HepG2 (cell line): ENCODE measurements around the gene HS3ST5.

Experiments
- BHLHE40 ChIP-seq: IDR thresholded peaks from 2 replicates; pipeline ENCODE4 v1.6.1; 2011; ENCODE audit warnings: low read length, improper control_type of control experiment
- BRF2 ChIP-seq: sonication (generic); formaldehyde crosslinking; IDR thresholded peaks from 2 replicates; pipeline ENCODE4 v1.8.1; 2022; ENCODE audit warnings: mild to moderate bottlenecking, missing genetic modification reagents
- CHD2 ChIP-seq: IDR thresholded peaks from 2 replicates; pipeline ENCODE4 v1.6.1; 2011; ENCODE audit warnings: low read depth, low read length, improper control_type of control experiment
- CHD4 ChIP-seq: fragments of 200-600 bp; sonication (generic); IDR thresholded peaks from 2 replicates; pipeline ENCODE4 v1.7.0; 2017; ENCODE audit warnings: mild to moderate bottlenecking, low read length, borderline replicate concordance
- CTCF ChIP-seq: sonication (generic); formaldehyde crosslinking; IDR thresholded peaks from 2 replicates; pipeline ENCODE4 v1.5.0; 2020; ENCODE audit warnings: mild to moderate bottlenecking, missing genetic modification reagents, moderate library complexity
- ETV6 ChIP-seq: sonication (generic); formaldehyde crosslinking; conservative IDR thresholded peaks from 2 replicates; pipeline ENCODE4 v1.4.0; 2020; ENCODE audit warnings: missing genetic modification reagents
- EZH2 ChIP-seq: conservative IDR thresholded peaks from 2 replicates; pipeline ENCODE4 v1.6.1; 2012; ENCODE audit warnings: mild to moderate bottlenecking, low read depth, low read length, moderate library complexity
- FOXP1 ChIP-seq, 2 experiments: fragments of 450-650 bp in 1 of 2; IDR thresholded peaks; 2 replicates each; pipeline ENCODE4 v1.6.1; 2017 to 2018; ENCODE audit warnings: antibody characterized with exemption in 1 of 2
- HMGXB4 ChIP-seq, 2 experiments: sonication (generic) in 1 of 2; formaldehyde crosslinking in 1 of 2; IDR thresholded peaks; 2 replicates each; pipeline versions ENCODE4 v1.4.0 to v1.6.1; 2018 to 2020; ENCODE audit warnings: missing genetic modification reagents in 2 of 2, borderline replicate concordance in 1 of 2, low read depth in 1 of 2, mild to moderate bottlenecking in 1 of 2, missing biosample characterization in 1 of 2
- POLR2AphosphoS5 ChIP-seq: IDR thresholded peaks from 2 replicates; pipeline ENCODE4 v1.6.1; 2012; ENCODE audit warnings: low read depth, low read length
- ZBTB20 ChIP-seq: sonication (generic); formaldehyde crosslinking; IDR thresholded peaks from 2 replicates; pipeline ENCODE4 v1.8.1; 2023; ENCODE audit warnings: missing genetic modification reagents, low read depth, mild to moderate bottlenecking, borderline replicate concordance
- ZNF530 ChIP-seq: sonication (generic); formaldehyde crosslinking; IDR thresholded peaks from 2 replicates; pipeline ENCODE4 v1.5.0; 2020; ENCODE audit warnings: low read depth, mild to moderate bottlenecking, missing genetic modification reagents
- ZNF644 ChIP-seq: IDR thresholded peaks from 2 replicates; pipeline ENCODE4 v1.6.1; 2016; ENCODE audit warnings: low read depth

GRCh38 chr6:114364301-114364700, 21.5 kb upstream of the HS3ST5 start:
- TF ChIP-seq ZNF644 (CRISPR knock-in tag) (no peak), ZNF530 (CRISPR knock-in tag) (no peak), BRF2 (no peak), BHLHE40 (no peak), ETV6 (CRISPR knock-in tag) (no peak), POLR2AphosphoS5 (no peak), ZBTB20 (CRISPR knock-in tag) (no peak), CTCF (CRISPR knock-in tag) (no peak), HMGXB4 (CRISPR knock-in tag; IDR thresholded peaks at IDR 0.05; ENCODE audit: borderline replicate concordance in 1 of 2, low read depth in 1 of 2) (no peak), EZH2 (no peak), CHD2 (no peak), CHD4 (no peak), FOXP1 (IDR thresholded peaks at IDR 0.05) (no peak), FOXP1 (CRISPR knock-in tag; IDR thresholded peaks at IDR 0.05) (no peak)
